Fibroblast of lung (primary cell): Measurements from ENCODE around the gene DMAC2L. TPM values are rescaled to one million over a fixed set of nuclear protein-coding genes. Genes with fewer than 3 reads are reported as not detected.

Experiments
- DNase-seq, 2 donors: peaks; one replicate each; pipeline versions ENCODE4 v3.0.0 to v3.0.0-alpha.2; 2010; ENCODE audit warnings: low read depth in 2 of 2
- H2AFZ ChIP-seq: 2 replicates; pipeline ENCODE4 v1.5.1; 2012; ENCODE audit warnings: low read length, control low read depth, inconsistent platforms
- H3K27ac ChIP-seq: 2 replicates; pipeline ENCODE4 v1.5.1; 2011; ENCODE audit warnings: low read length, control low read depth; ENCODE audit not compliant: insufficient read depth
- H3K27me3 ChIP-seq: 2 replicates; pipeline ENCODE4 v1.5.1; 2011; ENCODE audit warnings: mild to moderate bottlenecking, low read length; ENCODE audit not compliant: control insufficient read depth, insufficient read depth
- H3K36me3 ChIP-seq: 2 replicates; pipeline ENCODE4 v1.5.1; 2011; ENCODE audit warnings: low read length; ENCODE audit not compliant: control insufficient read depth, insufficient read depth
- H3K4me1 ChIP-seq: 2 replicates; pipeline ENCODE4 v1.5.1; 2011; ENCODE audit warnings: low read length; ENCODE audit not compliant: control insufficient read depth, insufficient read depth; ENCODE audit errors: extremely low read depth
- H3K4me2 ChIP-seq: 2 replicates; pipeline ENCODE4 v1.5.1; 2011; ENCODE audit warnings: low read length, control low read depth; ENCODE audit not compliant: insufficient read depth; ENCODE audit errors: extremely low read depth
- H3K4me3 ChIP-seq, 4 experiments: fragments of 200-600 bp in 1 of 4; sonication (generic) in 1 of 4; replicated peaks in 1 of 4; 2 replicates each; pipeline ENCODE4 v1.5.1; 2011 to 2016; ENCODE audit warnings: low read length in 4 of 4, low read depth in 3 of 4, mild to moderate bottlenecking in 3 of 4, control low read depth in 2 of 4, inconsistent platforms in 1 of 4, mixed read lengths in 1 of 4; ENCODE audit not compliant: insufficient read depth in 1 of 4; ENCODE audit errors: control extremely low read depth in 1 of 4
- H3K79me2 ChIP-seq: 2 replicates; pipeline ENCODE4 v1.5.1; 2012; ENCODE audit warnings: mild to moderate bottlenecking, low read length, inconsistent platforms; ENCODE audit not compliant: control insufficient read depth, insufficient read depth
- H3K9ac ChIP-seq: 2 replicates; pipeline ENCODE4 v1.5.1; 2011; ENCODE audit warnings: mild to moderate bottlenecking, low read length, control low read depth; ENCODE audit not compliant: insufficient read depth
- H3K9me3 ChIP-seq: 2 replicates; pipeline ENCODE4 v1.5.1; 2012; ENCODE audit warnings: low read depth, low read length; ENCODE audit not compliant: control insufficient read depth, insufficient read depth
- H4K20me1 ChIP-seq: 2 replicates; pipeline ENCODE4 v1.5.1; 2011; ENCODE audit warnings: low read length; ENCODE audit not compliant: control insufficient read depth, insufficient read depth; ENCODE audit errors: extremely low read depth
- CTCF ChIP-seq, 2 donors: IDR thresholded peaks in 1 of 2; conservative IDR thresholded peaks in 1 of 2; 1 replicate in 1 of 2; 2 replicates in 1 of 2; pipeline ENCODE4 v1.5.1; 2011 to 2012; ENCODE audit warnings: low read length in 2 of 2, control low read depth in 1 of 2, inconsistent platforms in 1 of 2, low read depth in 1 of 2, mild to moderate bottlenecking in 1 of 2
- EZH2 ChIP-seq: IDR thresholded peaks from 2 replicates; pipeline ENCODE4 v1.5.1; 2012; ENCODE audit warnings: low read length, control low read depth, mild to moderate bottlenecking; ENCODE audit errors: missing control alignments
- polyA plus RNA-seq, 2 donors: library from polyadenylated mRNA; depleted of rRNA in 1 of 2; stranded (reverse) in 1 of 2; unstranded in 1 of 2; fragments of >200 nt; gene quantifications; 2 replicates each; pipeline ENCODE4 v1.2.1, GENCODE V29; 2011 to 2012; ENCODE audit warnings: missing spikeins in 1 of 2
- total RNA-seq: library from RNA; depleted of rRNA; stranded (reverse); fragments of >200 nt; gene quantifications from 2 replicates; pipeline ENCODE4 v1.2.1, GENCODE V29; 2014

Gene DMAC2L
- total and polyA plus RNA-seq, 2 donors (not counting 1 experiment from before 2014, with no cell fraction given) = 4.8 to 17.6 TPM

- H3K4me2 ChIP-seq = no peak overlapping the region
- H3K79me2 ChIP-seq = no peaks in the 10 kb centered on the region
- no peak for TF ChIP-seq CTCF (conservative IDR thresholded peaks at IDR 0.05 in 1 of 2, IDR thresholded peaks at IDR 0.05 in 1 of 2; ENCODE audit: low read depth in 1 of 2, low read length in 2 of 2)
- no peak overlapping the region for H3K4me3 ChIP-seq
- no peaks in the 10 kb centered on the region for H4K20me1 ChIP-seq
- H3K9me3 ChIP-seq = no peaks in the 10 kb centered on the region
- H3K36me3 ChIP-seq = no peaks in the 10 kb centered on the region
- no peaks in the 10 kb centered on the region for H3K27me3 ChIP-seq
- no peak overlapping the region for H2AFZ ChIP-seq
- no peak overlapping the region for H3K9ac ChIP-seq
- DNase-seq = peak in 1 of 2 donors; percentile 79
- peaks cover 15% of the 10 kb centered on the region for H3K4me1 ChIP-seq
- no peak overlapping the region for H3K27ac ChIP-seq
Observed at GRCh38 chr14:50350975-50351374, 38.9 kb downstream of the DMAC2L start.

DNA sequence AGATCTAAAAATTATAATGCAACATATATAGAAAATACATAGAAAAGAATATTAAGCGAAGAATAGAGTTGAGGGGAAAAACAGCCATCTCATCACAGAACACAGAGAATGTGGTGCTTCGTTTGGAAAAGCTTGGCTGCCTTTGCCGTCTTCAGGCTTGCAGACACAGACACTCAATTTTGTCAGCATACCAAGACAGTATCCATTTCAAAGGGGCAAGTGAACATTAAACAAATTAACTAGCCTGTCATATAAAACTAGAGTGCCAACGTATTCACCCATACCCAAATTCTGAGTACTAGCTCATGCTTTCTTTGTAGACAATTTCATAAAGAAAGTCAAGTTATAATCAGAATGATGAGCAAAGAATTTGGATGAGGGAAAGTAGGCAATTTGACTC lies 40.5 kb downstream of the DMAC2L start:
- no peak overlapping the region for H3K27ac ChIP-seq
- H3K9me3 ChIP-seq = no peaks in the 10 kb centered on the region
- H3K79me2 ChIP-seq = no peaks in the 10 kb centered on the region
- no peaks in the 10 kb centered on the region for H3K27me3 ChIP-seq
- no peak overlapping the region for H3K9ac ChIP-seq
- H4K20me1 ChIP-seq = no peaks in the 10 kb centered on the region
- TF ChIP-seq CTCF (conservative IDR thresholded peaks at IDR 0.05 in 1 of 2, IDR thresholded peaks at IDR 0.05 in 1 of 2; ENCODE audit: low read depth in 1 of 2, low read length in 2 of 2) (no peak), EZH2 (no peak)
- no peak overlapping the region for H2AFZ ChIP-seq
- H3K4me1 ChIP-seq = peaks cover 10% of the 10 kb centered on the region
- no peak overlapping the region for H3K4me3 ChIP-seq
- DNase-seq = no peak
- H3K36me3 ChIP-seq = no peaks in the 10 kb centered on the region
- peak overlapping the region; percentile 60 for H3K4me2 ChIP-seq

- no peaks in the 10 kb centered on the region for H3K27me3 ChIP-seq
- no peaks in the 10 kb centered on the region for H3K9me3 ChIP-seq
- no peaks in the 10 kb centered on the region for H3K36me3 ChIP-seq
- no peak overlapping the region for H2AFZ ChIP-seq
- no peaks in the 10 kb centered on the region for H3K79me2 ChIP-seq
- peak overlapping the region; percentile 60 for H3K4me2 ChIP-seq
- no peaks in the 10 kb centered on the region for H4K20me1 ChIP-seq
- DNase-seq = no peak
- TF ChIP-seq CTCF (conservative IDR thresholded peaks at IDR 0.05 in 1 of 2, IDR thresholded peaks at IDR 0.05 in 1 of 2; ENCODE audit: low read depth in 1 of 2, low read length in 2 of 2) (no peak), EZH2 (no peak)
- no peak overlapping the region for H3K27ac ChIP-seq
- no peak overlapping the region for H3K9ac ChIP-seq
- peaks cover 6% of the 10 kb centered on the region for H3K4me1 ChIP-seq
- H3K4me3 ChIP-seq = no peak overlapping the region
Observed at GRCh38 chr14:50353126-50353525, 41.0 kb downstream of the DMAC2L start.
